HG03039 (cell line): ENCODE measurements around the gene SORCS2.

ENCODE experiments used
- ATAC-seq: cut with Tn5 transposase; IDR thresholded peaks from one replicate; pipeline ENCODE4 v1.9.1; 2021; ENCODE audit warnings: mild to moderate bottlenecking, moderate library complexity; ENCODE audit not compliant: unreplicated experiment

SORCS2 gene

DNA sequence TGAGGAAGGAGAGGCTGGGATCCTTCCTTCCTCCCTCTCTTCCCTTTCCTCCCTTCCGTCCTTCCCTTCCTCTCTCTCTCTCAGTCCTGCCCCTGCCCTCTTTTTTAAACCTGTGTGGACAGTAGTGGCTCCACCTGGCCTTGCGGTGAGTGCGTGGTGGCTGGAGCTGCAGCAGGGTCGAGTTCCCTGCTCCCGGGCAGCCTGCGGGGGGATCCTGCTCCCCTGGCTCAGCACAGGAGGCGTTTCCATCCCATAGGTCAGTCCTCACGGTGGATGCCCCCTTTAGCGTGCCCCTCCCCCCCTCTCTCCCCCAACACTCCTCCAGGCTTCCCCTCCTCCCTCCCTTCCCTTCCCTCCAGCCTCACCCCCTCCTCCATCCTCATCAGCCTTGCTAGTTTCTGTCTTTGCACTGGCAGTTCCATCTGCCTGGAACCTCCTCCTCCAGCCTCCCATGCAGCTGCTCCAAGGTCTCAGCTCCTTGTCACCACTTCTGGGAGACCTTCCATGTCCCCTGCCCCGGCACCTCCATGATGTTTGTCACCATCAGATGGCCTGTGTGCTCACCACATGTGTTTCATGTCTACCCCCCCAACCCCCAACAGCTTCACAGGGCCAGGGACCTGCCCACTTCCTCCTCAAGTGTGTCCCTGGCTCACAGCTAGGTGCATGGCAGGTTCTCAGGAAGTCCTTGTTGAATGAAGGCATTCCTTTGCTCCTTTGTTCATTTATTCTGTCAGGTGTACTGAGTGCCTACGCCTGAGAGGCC lies 174.0 kb downstream of the SORCS2 start:
- no peak for ATAC-seq

DNA sequence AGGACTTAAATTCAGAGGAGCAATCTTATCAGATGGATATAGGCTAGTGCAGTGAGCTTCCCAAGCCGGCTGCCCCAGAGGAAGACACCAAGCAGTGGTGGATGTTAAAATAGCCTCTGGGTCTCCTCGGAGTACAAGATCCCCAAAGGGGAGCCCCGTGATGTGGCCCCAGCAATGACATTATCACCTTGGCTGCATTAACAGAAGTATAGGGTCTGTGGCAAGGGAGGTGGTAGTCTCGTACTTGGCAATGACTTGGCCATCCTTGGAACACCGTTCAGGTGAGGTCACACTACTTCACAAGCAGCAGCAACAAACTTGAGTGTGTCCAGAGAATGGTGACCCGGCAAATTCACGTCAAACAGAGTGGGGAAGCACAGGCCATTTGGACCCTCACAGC lies 174.6 kb downstream of the SORCS2 start:
- no peak for ATAC-seq

DNA sequence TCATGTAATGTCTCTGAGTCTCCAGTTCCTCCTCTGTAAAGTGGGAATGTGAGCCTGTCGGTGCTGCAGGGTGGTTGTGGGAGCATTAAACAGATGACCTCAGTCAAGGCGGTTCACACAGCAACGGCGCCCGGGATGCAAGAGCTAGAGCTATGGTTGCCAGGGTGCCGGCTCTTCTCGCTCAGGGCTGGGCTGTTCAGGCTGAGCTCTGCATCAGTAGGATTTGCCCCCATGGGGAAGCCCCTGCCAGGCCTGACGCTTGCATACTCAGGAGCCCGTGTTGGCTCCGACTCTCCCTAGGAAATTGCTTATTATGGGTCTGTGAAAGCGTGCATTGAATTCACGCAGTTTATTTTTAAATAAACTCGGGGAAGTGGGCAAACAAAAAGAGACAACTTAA lies 175.1 kb downstream of the SORCS2 start:
- ATAC-seq: no peak

DNA sequence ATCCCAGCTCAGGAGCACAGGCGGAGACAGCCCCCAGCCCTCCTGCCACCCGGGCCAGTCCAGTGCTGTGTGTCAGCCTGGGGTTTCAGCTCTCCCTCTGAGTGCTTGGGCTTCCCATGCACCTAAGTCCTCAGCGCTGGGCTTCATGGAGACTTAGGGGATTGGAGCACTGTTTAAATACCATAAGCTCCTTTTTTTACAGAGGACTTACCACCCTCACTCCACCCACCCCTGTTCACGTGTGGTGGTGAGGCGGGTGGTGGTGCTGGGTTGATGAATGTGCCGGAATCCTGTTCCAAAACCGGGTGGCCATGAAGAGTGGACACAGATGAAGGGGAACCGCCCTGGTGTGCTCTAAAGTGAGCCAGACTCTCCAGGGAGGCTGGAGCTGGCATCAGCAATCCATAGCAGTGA lies 175.5 kb downstream of the SORCS2 start:
- ATAC-seq: no peak

DNA sequence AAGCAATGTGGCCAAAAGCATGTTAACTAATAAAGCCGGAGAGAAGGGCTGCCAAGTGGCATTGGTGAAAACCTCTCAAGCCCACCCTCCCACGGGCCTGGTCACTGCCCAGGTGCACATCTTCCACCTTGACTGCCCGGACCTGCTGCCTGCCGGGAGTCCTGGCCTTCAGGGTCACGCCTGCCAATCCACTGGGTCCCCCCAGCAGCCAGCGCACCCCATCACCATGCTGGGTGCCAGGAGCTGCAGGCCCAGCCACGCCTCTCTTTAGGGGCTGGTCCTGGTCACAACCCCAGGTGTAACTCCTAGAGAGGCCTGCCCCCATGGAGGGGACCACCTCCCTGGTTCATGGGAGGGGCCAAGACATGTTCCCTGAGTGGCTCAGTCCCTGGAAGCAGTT lies 176.0 kb downstream of the SORCS2 start:
- no peak for ATAC-seq

DNA sequence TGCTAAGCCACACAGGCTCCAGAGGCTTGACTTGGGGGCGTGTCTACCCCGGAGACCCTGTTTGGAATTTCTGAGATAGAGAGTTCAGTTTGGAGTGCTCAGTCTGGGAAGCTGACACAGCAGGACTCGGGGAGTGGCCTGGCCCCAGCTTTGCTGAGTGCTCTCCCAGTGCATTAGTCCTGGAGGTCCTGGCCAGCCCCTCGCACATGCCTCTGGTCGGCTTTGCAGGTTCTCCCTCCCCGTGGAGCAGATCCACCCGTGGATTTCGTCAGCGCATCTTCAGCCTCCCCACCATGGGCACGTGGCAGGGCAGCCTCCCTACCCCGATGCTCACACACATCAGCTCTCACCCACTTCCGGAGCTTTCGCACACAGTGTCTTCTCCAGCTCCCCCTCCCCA lies 177.2 kb downstream of the SORCS2 start:
- no peak for ATAC-seq

DNA sequence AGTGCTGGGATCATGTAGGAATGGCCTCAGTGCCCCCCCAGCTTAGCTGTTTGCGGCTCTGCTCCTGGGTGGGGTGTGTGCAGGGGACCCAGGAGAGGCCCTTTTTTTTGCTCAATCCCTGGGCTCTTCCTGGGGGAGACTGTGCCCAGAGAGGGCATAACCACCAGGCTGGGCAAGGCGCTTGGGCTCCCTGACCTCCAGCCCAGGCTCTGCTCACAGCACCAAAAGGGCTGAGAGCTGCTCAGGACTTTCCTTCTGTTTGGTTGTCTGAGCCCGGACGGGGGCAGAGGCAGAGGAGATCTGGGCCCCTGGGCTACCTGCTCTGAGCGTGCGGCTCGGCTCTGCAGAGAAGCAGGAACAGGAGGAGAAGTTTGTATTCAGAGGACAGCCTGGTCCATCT lies 177.7 kb downstream of the SORCS2 start:
- ATAC-seq: no peak

DNA sequence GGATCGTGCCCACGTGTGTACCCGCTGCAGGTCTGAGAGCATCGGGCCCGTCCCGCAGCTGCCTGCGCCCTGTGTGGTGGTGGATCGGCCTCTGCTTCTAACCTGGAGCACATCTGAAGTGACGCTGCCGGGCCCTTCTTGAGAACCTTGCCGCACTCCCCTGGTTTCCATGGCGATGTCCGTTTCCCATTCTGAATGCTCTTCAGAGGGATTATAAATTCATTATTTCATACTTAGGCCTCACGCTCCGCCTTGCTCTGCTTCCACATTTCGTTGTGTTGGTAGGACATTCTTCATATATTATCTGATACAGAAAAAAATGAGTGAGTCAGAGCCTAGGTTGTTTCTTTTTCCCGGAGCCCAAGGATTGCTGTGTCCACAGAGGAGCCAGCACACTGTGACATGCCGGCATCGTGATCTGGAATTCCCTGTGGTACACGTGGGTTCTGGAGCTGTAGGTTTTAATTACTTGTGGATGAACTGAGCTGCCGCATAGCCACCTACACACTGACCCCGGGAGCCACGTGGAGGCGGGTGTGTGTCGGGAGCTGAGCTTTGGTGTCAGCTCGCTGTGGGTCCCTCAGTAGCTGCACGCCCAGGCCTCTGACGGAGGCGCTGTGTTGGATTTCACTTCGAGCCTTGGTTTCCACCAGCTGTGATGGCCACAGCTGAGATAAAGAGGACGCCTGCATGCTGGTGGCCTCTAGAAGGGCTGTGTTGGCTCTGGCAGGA lies 179.0 kb downstream of the SORCS2 start:
- ATAC-seq: no peak

DNA sequence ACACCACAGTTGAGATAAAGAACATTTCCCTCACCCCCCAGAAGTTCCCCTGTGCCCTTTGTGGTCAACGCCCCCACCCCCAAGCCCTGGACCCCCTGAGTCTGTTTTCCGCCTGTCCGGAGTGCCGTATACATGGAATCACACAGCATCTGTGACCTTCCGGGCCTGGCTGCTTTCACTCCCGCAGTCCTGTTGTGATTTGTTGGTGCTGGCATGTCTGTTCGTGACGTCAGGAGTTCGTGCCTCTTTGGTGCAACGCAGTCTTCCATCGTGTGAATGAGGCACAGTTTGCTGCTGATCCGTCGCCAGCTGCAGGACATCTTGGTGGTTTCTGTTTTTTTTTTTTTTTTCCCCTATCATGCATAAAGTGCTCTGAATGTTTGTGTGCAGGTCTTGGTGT lies 180.3 kb downstream of the SORCS2 start:
- no peak for ATAC-seq

DNA sequence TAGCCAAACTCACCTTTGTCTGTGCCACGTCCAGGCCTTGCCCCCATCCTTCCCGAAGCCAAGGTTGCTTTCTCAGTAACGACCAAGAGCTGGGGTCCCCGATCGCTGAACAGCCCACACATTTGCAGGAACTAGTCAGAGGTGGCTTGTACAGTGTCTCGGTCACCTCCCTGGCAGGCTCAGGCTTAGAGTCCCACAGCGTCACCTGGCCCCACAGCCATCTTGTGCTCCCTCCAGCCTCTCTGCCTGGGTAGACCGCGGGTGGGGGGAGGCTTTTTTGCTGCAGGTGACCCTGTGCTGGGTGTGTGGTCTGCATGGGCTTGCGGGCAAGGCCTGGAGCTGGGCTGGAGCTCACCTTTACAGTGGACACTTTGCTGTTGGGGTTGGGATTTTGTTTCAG lies 182.2 kb downstream of the SORCS2 start:
- ATAC-seq: no peak

DNA sequence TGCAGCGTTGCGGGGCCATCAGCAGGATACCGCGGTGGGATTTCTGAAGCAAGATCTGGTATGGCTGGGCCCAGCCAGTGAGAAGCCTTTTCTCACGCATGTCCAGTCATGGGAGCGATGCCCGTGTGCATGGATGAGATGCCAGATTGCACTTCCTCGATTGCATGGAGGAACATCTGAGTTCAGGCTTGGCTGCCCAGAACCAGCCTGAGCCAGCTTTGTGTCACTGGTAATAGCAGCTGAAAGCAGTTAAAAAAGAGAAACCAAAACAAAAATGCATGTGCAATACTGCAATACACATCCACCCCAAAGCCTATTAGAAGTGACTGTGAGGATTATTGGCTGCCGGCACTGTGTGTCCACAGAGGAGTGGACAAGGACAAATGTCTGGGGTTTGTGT lies 183.1 kb downstream of the SORCS2 start:
- no peak for ATAC-seq

DNA sequence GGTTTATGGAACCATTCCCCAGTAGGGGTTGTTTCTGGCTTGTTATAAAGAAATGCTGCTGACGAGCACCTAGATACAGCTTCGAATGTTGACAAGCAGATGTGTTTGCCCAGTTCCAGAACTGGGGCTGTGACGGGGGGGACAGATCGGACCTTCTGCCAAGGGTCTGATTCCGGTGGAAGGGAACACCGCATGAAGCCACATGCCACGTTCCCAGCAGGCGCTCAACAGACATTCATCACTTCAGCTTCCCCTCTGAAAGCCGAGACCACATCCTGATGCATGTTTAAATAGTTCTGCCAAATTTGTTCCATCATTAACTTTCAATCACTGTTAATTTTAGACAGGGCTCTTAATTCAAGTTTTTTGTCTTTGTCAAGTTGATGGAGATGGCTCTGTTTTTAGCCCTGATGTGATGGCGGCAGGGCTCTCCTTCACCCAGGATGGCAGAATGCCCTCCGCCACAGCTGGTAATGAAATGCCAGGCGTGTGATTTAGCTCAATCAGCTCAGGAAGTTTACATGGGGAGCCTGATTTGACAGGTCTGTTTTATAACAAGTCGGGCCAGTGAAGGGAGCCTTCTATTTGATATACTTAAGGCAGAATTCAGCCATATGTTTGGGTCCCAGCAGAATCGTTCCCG lies 185.0 kb downstream of the SORCS2 start:
- ATAC-seq: no peak

DNA sequence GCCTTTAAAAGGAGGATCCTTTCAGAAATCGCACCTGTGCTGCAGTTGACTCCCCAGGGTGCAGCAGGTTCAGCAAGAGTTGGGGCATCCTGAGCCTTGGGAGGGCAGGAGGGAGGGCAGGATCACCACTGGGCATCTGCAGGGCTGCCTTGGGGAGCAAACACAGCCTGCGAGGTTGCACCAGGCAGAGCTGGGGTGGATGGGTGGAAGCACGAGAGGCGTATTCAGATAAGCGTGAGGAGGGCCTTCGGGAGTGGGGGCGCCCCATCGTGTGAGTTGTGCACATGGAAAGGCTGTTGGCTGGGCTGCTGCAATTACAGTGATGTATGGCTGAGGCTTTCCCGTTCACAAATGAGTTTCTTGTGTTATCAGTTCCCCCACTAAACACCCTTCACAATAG lies 186.8 kb downstream of the SORCS2 start:
- no peak for ATAC-seq

DNA sequence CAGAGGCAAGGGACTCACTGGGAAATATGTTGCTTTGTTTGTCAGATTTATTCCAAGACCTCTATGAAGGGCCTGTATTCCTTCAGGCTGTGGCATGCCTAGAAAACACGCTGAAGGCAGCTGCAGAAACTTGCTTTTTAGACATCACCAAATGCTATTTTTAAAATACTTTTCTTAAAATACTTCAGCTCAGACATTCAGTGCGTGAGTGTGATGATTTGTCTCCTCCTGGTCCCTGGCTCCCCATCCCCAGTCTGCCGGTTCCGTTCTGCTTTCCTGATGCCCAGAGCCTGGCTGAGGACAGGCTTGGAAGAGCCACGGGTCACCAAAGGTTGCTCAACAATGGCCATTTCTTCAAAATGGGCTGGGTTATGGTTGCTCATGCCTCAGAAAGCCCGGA lies 187.4 kb downstream of the SORCS2 start:
- no peak for ATAC-seq

DNA sequence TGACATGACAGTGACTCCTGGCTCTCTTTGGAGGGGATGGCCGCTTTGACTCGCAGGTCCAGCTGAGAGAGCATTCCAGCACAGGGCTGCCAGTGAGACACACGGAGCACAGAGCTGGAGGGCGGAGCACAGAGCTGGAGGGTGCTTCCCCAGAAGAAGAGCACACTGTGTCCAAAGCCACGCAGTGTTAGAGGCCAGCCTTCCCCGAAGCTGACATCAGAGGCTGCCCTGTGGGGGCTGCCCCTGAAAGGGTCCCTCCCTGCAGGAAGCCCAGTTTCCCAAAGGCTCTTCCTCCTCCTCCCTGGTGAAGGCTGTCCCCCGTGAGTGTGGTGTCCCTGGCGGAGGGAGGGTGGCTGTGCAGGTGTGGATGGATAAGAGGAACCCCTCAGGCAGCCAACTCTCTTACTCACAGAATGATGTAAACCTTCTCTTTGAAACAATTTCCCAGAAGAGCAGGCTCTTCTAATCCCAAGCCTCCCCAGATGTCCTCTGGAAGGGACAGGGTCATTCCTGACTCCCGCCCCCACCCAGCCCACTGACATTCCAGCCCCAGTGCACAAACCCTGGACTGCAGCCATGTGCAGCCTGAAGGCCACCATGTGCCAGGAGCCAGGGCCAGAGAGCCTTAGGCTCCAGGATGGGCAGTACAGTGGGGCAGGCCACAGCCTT lies 189.0 kb downstream of the SORCS2 start:
- no peak for ATAC-seq

DNA sequence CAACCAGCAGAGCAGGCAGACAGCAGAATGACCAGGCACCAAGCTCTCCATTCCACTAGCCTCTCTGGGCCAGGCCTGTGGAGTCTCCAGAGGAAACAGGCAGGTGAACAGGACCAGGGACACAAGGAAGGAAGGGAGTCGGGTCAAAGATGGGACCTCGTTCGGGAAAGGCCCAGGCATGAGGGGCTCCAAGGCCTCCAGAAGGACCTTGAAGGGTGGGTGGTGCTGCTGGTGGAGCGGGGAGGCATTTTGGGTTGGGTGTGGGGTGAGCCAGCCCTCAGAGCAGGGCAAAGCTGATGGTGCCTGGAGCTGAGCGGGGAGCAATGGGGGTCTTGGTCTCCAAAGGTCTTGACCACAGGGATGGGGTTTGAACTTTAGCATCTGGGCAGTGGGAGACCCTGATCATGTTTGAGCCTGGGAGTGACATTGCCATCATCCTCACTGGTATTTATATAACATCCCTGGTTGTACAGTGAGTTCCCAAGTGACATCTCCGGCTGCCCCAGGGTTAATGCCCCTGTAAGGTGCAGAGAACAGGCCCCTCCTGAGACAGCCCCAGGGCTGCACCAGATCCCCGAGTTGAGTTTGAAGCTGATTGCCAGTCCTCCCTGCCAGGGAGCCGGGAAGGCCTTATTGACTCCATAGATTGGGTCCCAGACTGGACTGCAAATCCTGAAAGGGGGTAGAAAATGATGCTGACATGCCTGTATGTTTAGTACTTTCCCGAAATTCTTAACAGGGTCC lies 189.7 kb downstream of the SORCS2 start:
- ATAC-seq: no peak

DNA sequence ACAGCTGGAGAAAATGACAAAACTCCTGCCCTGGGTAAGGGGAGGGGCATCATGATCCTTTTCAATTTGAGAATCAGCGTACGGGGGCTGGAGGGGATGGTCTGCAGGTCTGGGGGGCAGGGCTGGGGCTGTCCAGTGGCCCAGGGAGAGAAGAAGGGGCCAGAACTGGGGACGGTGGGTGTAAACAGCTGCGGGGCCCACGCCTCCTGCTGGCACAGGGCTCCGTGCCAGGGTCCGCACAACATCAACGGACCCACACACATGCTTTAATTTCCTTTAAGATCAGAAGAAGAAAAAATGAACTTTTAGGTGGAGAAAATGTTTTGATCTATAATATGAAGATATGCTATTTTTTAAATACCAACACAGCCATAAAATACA lies 190.3 kb downstream of the SORCS2 start:
- no peak for ATAC-seq

DNA sequence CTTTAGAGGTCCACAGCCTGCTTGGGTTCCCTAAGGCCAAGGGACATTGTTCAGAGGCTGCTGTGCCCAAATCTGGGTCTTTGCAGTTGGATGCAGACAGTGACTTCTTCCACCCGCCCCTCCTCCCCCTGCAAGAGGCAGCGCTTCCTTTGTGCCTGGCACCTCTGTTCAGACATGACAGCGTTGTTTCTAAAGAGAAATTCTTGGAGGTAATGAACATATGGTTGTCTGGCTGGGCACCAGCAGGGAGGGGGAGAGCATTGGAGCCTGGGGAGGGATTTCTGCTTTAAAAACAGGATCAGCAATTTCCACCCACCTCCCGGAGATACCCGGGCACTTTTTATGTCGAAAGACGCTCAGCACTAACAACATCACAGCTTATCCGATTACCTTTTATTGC lies 190.9 kb downstream of the SORCS2 start:
- no peak for ATAC-seq

DNA sequence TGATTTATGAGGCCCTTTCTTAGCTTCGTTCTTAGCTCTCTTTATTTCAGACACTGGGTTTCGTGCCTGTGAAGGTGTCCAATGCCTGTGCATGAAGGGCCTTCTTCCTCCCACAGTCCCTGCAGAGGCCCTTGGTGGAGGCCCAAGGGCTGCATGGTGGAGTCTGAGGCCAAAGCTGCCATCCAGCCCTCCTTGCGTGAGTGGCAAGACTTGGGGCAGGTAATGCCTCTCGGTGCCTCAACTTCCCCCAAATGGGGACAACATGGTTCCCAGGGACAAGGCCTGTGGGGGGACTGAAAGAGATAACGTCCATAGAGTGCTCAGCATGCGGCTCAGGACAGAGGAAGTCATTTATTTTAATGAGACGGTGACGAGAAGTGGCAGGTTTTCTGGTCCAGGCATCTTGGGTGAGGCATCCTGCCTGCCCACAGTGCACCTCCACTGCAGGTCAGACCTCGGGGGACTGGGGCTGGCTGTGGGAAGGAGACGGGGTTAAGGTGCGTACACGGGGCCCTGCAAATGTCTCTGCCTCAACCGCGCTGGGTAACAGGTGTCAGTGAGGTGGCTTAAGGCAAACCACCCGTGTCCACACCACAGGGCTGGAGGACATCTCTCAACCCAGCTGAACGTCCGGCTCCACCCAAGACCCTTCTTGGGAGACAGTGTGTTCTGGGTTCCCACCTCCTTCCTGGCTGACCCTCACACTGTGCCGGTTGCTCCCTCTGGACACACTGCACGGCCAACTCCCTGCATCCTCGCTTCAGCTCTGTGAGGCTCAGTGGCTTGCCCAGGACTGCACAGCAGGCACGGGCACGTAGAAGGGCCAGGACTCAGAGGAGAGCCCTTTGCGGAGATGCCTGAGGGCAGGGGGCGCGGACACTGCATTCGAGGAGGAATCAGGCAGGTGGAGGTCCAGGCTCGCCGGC lies 191.9 kb downstream of the SORCS2 start:
- no peak for ATAC-seq
